ENCODE data around the gene H2BW2. TPM values are rescaled to one million over a fixed set of nuclear protein-coding genes. Genes with fewer than 3 reads are reported as not detected.

The H2BW2 gene
- total and polyA plus RNA-seq, 2 of the 13 experiments (the other 11 are each of a cell fraction or from before 2014, with no cell fraction given): not detected

- FAIRE-seq: no peak
- no peak overlapping the region for H3K9ac ChIP-seq (ENCODE audit: insufficient read depth, low read depth, low read length)
- H3K9me3 ChIP-seq (ENCODE audit: low read length): no peaks in the 10 kb centered on the region
- no peaks in the 10 kb centered on the region for H3K79me2 ChIP-seq (ENCODE audit: insufficient read depth, low read length)
- no peaks in the 10 kb centered on the region for H3K4me1 ChIP-seq (ENCODE audit: insufficient read depth, low read length)
- no peak for TF ChIP-seq POGK (CRISPR knock-in tag; conservative IDR thresholded peaks at IDR 0.05)
- TF ChIP-seq, protein P1, sequence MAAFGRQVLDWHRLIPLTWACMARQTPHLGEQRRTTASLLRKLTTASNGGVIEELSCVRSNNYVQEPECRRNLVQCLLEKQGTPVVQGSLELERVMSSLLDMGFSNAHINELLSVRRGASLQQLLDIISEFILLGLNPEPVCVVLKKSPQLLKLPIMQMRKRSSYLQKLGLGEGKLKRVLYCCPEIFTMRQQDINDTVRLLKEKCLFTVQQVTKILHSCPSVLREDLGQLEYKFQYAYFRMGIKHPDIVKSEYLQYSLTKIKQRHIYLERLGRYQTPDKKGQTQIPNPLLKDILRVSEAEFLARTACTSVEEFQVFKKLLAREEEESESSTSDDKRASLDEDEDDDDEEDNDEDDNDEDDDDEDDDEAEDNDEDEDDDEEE (CRISPR knock-in tag; IDR thresholded peaks at IDR 0.05): no peak
- TF ChIP-seq NCOA1 (CRISPR knock-in tag; IDR thresholded peaks at IDR 0.05): no peak
- no peak for TF ChIP-seq IRX3 (CRISPR knock-in tag; IDR thresholded peaks at IDR 0.05; ENCODE audit: borderline replicate concordance, low read depth)
- no peak for TF ChIP-seq KLF16 (CRISPR knock-in tag; IDR thresholded peaks at IDR 0.05)
- TF ChIP-seq ZNF331 (CRISPR knock-in tag; IDR thresholded peaks at IDR 0.05): no peak
- no peak for TF ChIP-seq ZNF468 (CRISPR knock-in tag; IDR thresholded peaks at IDR 0.05)
- no peak for TF ChIP-seq ZNF367 (CRISPR knock-in tag; IDR thresholded peaks at IDR 0.05; ENCODE audit: borderline replicate concordance)
- no peak for TF ChIP-seq ZNF549 (CRISPR knock-in tag; IDR thresholded peaks at IDR 0.05)
- TF ChIP-seq ZFP90 (CRISPR knock-in tag; IDR thresholded peaks at IDR 0.05; ENCODE audit: borderline replicate concordance): no peak
- TF ChIP-seq NR2C2 (CRISPR knock-in tag; IDR thresholded peaks at IDR 0.05; ENCODE audit: borderline replicate concordance): no peak
- no peak for TF ChIP-seq U2AF1 (optimal IDR thresholded peaks at IDR 0.05; ENCODE audit: low read depth, low read length)
- no peak for TF ChIP-seq NCOA2 (CRISPR knock-in tag; IDR thresholded peaks at IDR 0.05)
- no peak for TF ChIP-seq SNRNP70 (IDR thresholded peaks at IDR 0.05; ENCODE audit: low read depth, low read length)
- TF ChIP-seq RBM22 (optimal IDR thresholded peaks at IDR 0.05; ENCODE audit: low read length): no peak
- TF ChIP-seq ZNF24 (IDR thresholded peaks at IDR 0.05): no peak
- TF ChIP-seq ZNF232 (CRISPR knock-in tag; IDR thresholded peaks at IDR 0.05; ENCODE audit: borderline replicate concordance): no peak
- no peak for TF ChIP-seq ISX (CRISPR knock-in tag; conservative IDR thresholded peaks at IDR 0.05)
- DNase-seq (ENCODE audit: low spot score): no peak
- H3K4me3 ChIP-seq (replicated peaks in 1 of 3; ENCODE audit: insufficient read depth in 1 of 3, low read depth in 2 of 3, low read length in 3 of 3): no peak overlapping the region
- H3K36me3 ChIP-seq (replicated peaks in 1 of 2; ENCODE audit: control insufficient read depth in 1 of 2, insufficient read depth in 2 of 2, low read length in 2 of 2): no peaks in the 10 kb centered on the region
- in situ Hi-C loops (cut with HindIII; ENCODE audit: extremely low pct_ligation_motif_present, low pct_unique_long_range_greater_than_20kb) (no loop called here), intact Hi-C loops (cut with micrococcal nuclease; ENCODE audit: unreplicated experiment) (no loop called here)
- no CpG with 5 or more reads among the region's 7 CpGs for WGBS (ENCODE audit: low lambda C conversion rate)
- no peak overlapping the region for H3K4me2 ChIP-seq (ENCODE audit: low read depth, low read length)
- ChIA-PET CTCF (ENCODE audit: low intra/inter-chr PET ratio, low total read pairs) (no interaction called here), POLR2A (no interaction called here)
- no peak for ATAC-seq
- no TSS peak for BruUV-seq (replicated peaks)
- no peaks in the 10 kb centered on the region for H3K27me3 ChIP-seq (ENCODE audit: control insufficient read depth in 1 of 2, insufficient read depth in 2 of 2, low read length in 2 of 2)
- H4K20me1 ChIP-seq (ENCODE audit: insufficient read depth, low read length): no peaks in the 10 kb centered on the region
- H2AFZ ChIP-seq (ENCODE audit: low read length): no peak overlapping the region
- no peak overlapping the region for H3K27ac ChIP-seq (ENCODE audit: extremely low read length, insufficient read depth, low read length)
Observed at GRCh38 chrX:104085477-104085876, 45.7 kb downstream of the H2BW2 start.
